ENCODE measurements around the gene C1orf35.

- no peak for TF ChIP-seq CTCF (IDR thresholded peaks at IDR 0.05; ENCODE audit: insufficient read depth, low read length)
- no peak for TF ChIP-seq REST (IDR thresholded peaks at IDR 0.05; ENCODE audit: insufficient replicate concordance, low read depth)
- TF ChIP-seq POLR2AphosphoS5 (IDR thresholded peaks at IDR 0.05; ENCODE audit: low read depth) = no peak
- TF ChIP-seq SPI1 (IDR thresholded peaks at IDR 0.05; ENCODE audit: borderline replicate concordance, low read depth) = no peak
- no peak for TF ChIP-seq GABPA (IDR thresholded peaks at IDR 0.05; ENCODE audit: low read depth)
These were observed 11.7 kb upstream of the C1orf35 start for GRCh38 chr1:228114827-228115226.
